ENCODE data around the gene PLPP2.
"Not testable (repeated sequence)": the region's sequence is repeated elsewhere in the genome, so short reads cannot be mapped to it uniquely, and the experiment has no call there.

The PLPP2 gene

GRCh38 chr19:275958-276646, 15.1 kb downstream of the PLPP2 start:
- no peak overlapping the region for H3K4me3 ChIP-seq (ENCODE audit: low read depth, low read length)
- TF ChIP-seq CTCF (IDR thresholded peaks at IDR 0.05; ENCODE audit: low read depth, low read length) = no peak

- no peak for TF ChIP-seq CTCF (IDR thresholded peaks at IDR 0.05; ENCODE audit: low read depth, low read length)
- no peak overlapping the region for H3K4me3 ChIP-seq (ENCODE audit: low read depth, low read length)
Measured at GRCh38 chr19:275000-275399, 16.2 kb downstream of the PLPP2 start.

- H3K4me3 ChIP-seq (ENCODE audit: low read depth, low read length) = no peak overlapping the region
- no peak for TF ChIP-seq CTCF (IDR thresholded peaks at IDR 0.05; ENCODE audit: low read depth, low read length)
Measured at GRCh38 chr19:273393-273792, 17.8 kb downstream of the PLPP2 start.

GRCh38 chr19:271856-272255, 19.3 kb downstream of the PLPP2 start:
- no peak for TF ChIP-seq CTCF (IDR thresholded peaks at IDR 0.05; ENCODE audit: low read depth, low read length)
- H3K4me3 ChIP-seq (ENCODE audit: low read depth, low read length) = no peak overlapping the region

GRCh38 chr19:270766-271318, 20.4 kb downstream of the PLPP2 start:
- not testable (repeated sequence) for H3K4me3 ChIP-seq (ENCODE audit: low read depth, low read length)

- no peak overlapping the region for H3K4me3 ChIP-seq (ENCODE audit: low read depth, low read length)
- no peak for TF ChIP-seq CTCF (IDR thresholded peaks at IDR 0.05; ENCODE audit: low read depth, low read length)
Measured at GRCh38 chr19:269241-269640, 22.0 kb downstream of the PLPP2 start.

- no peak overlapping the region for H3K4me3 ChIP-seq (ENCODE audit: low read depth, low read length)
- TF ChIP-seq CTCF (IDR thresholded peaks at IDR 0.05; ENCODE audit: low read depth, low read length) = no peak
Measured at GRCh38 chr19:262125-262524, 29.1 kb downstream of the PLPP2 start.

- H3K4me3 ChIP-seq (ENCODE audit: low read depth, low read length) = not testable (repeated sequence)
Measured at GRCh38 chr19:256804-257203, 34.4 kb downstream of the PLPP2 start.

- H3K4me3 ChIP-seq (ENCODE audit: low read depth, low read length) = not testable (repeated sequence)
Measured at GRCh38 chr19:252421-253186, 38.6 kb downstream of the PLPP2 start.
